Measurements from ENCODE around the gene ITPR3.
"Not testable (repeated sequence)": the region's sequence is repeated elsewhere in the genome, so short reads cannot be mapped to it uniquely, and the experiment has no call there.

ITPR3 gene

DNA sequence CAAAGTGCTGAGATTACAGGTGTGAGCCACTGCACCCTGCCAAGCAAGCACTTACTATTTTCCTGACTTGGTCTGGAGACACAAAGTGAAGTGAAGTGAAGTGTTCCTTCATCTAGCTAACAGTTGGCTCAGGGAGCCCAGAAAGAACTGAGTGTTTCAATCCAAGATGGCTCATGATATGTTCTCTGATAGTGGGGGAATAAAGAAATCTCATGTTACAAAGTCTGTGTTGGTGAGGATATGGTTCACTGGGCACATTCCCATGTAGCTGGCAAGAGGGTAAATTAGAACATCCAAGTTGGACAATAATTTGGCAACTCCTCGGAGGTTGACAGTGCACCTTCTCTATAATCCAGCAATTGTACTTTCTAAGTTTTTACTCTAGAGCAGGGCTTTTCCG, 5.0 kb upstream of the ITPR3 start:
- no peak for DNase-seq

- DNase-seq, result no peak
Measured at GRCh38 chr6:33616913-33617312, 4.2 kb upstream of the ITPR3 start.

DNA sequence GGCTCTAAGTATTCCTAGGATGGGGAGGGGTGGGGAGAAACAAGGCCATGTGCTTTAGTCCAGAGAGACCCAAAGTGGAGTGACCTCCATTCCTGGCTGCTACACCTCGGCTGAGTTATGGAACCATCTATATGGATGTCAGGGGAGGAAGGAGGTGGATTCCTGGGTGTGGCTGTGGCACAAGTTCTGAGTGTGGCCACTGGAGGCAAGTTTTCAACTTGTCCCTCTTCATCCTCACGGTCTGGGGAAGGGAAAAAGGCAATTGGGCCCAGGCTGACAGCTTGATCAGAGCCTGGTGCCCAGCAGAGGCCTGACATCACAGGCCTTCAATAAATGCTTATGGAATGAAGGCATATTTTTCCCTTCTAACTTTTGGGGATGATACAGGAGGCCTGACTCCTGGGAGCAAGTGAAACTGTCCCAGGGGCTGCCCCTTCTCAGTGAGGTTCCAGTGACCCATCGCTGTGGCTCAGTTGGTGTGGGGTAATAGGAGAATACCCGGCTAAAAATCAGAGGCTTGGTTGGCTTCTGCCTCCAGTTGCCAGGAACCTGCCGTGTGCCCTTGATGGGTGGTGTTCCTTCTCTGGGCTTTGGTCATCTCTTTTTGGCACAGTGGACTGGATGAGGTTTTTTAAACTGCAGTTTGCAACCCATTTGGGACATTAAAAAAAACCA, 1.8 kb upstream of the ITPR3 start:
- no peak for DNase-seq

DNA sequence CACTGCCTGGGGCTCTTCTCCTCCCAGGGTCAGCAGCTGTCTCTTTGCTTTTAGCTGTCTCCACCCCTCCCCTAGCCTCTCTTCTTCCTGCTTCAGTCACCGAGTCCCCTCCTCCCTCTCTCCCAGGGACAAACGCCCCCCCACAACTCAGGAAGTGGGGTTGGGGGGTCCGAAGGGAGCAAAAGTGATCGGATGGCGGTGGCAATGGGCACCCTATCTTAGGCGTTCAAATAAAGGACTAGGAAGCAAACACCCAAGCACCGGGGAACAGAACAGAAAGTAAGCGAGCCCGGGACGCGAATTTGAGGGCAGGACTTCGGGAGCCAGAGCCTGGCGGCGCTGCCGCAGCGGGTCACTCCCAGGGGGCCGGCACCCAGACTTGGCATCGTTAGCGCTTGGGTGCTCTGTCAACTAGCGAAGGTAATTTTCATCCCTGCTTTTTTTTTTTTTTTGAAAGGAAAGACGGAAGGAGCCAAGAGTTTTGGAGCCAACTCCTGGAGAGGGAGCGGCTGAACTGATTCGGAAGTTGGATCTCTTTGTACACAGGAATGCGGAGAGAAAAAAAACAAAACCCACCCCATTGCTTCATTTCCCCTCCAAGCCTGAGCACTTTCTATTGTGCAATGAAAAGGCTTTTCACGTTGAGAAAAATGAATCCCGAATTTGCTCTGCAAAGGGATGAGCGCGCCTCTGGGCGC, 815 bp upstream of the ITPR3 start:
- peak; percentile 58 to 59 for DNase-seq

GRCh38 chr6:33621711-33622388, 728 bp downstream of the ITPR3 start:
- peak; percentile 62 to 63 for DNase-seq

GRCh38 chr6:33622456-33623431, 1.6 kb downstream of the ITPR3 start:
- peak in 1 of 2 experiments; percentile 32 for DNase-seq

DNA sequence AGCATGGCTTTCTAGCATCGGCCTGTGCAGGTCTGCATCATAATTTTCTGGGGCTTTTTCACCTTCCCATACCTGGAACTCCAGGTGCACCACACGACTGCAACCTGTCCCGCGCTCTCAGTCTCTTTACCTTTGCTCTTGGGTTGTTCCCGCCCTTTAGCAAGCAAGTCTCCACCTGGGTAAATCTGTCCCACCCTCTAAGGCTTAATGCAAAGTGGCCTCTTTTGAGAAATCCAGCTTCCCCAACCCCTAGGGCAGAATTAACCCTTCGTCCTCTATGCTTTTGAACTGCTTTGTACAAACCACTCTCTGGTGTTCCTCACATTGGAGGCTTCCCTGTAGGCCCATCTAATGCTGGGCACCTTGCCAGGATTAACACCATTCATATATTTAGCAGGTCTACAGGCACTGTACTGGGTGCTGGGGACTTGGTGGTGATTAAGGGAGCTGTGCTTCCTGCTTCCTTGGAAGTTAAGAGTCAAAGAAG, 2.8 kb downstream of the ITPR3 start:
- DNase-seq, result no peak

DNA sequence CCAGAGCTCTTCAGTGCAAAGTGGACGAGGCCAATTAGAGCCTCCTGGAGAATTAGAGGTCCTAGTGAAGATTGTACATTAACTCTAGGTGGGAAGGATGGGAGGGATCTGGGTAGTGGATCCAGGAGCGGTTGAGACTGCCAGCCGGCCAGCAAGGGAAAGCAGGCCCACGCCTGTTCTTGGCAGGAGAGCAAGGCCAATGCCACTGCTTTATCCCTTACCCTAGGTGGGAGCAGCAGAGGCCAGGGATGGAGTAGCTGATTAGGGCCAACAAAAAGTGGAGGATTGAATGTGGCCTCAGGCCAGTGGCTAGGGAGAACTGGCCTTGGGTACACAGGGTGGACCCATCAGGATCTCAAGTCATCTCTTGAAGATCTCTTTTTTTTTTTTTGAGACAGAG, 3.7 kb downstream of the ITPR3 start:
- DNase-seq, result no peak

DNA sequence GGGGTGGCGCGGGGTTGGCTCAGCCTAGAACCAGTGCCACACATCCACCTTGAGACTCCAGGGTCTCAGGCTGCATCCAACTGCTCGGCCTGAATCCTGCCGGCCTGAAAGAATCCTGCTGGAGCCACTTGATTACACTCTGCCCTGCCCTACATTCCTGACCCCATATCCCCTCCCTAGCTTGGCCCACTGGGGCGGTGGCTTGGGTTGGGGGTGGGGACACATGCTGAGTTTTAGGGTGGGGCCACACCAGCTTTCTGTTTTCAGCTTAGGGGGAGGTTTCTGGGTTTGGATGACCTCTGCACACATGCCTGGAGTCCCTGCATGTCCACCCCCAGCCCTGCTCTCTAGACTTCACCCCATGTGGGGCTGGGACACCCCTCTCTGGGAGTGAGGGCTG, 6.8 kb downstream of the ITPR3 start:
- no peak for DNase-seq

- DNase-seq, result no peak
Measured at GRCh38 chr6:33628401-33628964, 7.4 kb downstream of the ITPR3 start.

DNA sequence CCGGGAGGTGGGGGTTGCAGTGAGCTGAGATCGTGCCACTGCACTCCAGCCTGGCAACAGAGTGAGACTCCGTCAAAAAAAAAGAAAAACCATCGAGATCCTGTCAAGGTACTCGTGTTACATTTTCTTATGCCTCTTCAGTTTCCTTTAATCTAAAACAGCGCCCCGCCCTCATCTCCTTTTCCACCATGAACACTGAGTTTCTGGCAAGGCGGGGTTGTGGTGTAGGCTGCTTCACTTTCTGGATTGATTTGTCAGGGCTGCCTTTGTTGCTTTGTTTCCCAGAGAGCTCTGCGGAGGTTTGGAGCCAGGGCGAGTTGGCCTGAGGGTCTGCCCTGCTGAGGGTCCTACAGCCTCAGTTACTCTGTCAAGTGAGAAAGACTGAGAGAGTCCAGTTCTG, 8.9 kb downstream of the ITPR3 start:
- DNase-seq, result no peak

DNA sequence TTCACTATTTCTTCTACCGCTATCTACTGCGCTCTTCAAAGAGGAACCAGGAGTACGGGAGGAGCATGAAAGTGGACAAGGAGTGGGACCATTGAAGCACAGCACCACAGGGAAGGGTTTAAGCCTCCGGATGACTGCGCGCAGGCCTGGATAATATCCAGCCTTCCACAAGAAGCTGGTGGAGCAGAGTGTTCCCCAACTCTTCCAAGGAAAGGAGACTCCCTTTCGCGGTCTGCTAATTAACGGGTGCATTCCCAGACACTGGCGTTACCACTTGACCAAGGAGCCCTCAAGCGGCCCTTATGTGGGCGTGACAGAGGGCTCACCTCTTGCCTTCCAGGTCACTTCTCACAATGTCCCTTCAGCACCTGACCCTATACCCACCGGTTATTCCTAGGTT, 10.4 kb downstream of the ITPR3 start:
- not testable (repeated sequence) for DNase-seq

- no peak for DNase-seq
Measured at GRCh38 chr6:33631971-33632557, 10.9 kb downstream of the ITPR3 start.

DNA sequence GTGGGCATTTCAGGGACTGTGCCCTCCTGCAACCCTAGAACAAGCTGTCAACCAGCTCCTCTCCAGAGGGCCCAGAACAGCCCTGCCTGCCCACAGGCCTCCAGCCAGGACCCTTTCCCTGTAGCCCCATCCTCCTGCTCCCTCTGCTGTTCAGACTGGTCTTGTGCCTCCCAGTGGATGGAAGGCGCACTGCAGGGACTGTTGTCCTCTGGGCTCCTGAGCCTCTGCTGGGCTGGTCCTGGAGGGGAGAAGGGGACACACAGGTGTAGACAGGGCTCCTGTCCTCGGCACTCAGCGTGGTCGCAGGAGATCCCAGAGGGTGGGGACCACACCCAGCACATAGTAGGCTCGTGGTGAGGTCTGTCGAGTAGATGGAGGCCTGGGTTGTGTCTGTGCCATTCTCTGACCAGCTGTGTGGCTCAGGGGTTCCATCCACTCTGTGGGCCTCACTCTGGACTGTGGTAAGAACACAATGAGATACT, 11.5 kb downstream of the ITPR3 start:
- DNase-seq, result peak; percentile 77 to 79

DNA sequence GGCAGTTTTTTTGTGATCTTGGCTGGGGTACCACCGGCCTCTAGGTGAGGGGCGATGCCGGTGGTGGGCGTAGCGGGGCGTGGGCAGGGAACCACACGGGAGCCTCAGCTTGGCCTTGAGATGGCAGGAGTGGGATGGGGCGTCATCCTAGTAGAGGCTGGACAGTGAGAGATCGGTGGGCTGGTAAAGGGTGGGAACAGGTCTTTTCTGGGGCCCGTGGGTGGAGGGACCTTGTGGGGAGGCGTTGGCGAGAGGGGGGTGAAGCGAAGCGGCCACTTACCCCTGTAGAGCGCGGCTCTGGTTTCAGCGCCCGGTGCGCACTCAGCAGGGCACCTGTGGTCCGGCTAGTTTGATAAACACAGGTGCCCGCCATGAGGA, 12.0 kb downstream of the ITPR3 start:
- no peak for DNase-seq

GRCh38 chr6:33633462-33634158, 12.5 kb downstream of the ITPR3 start:
- peak; percentile 71 to 76 for DNase-seq

GRCh38 chr6:33634161-33634727, 13.1 kb downstream of the ITPR3 start:
- DNase-seq, result no peak

DNA sequence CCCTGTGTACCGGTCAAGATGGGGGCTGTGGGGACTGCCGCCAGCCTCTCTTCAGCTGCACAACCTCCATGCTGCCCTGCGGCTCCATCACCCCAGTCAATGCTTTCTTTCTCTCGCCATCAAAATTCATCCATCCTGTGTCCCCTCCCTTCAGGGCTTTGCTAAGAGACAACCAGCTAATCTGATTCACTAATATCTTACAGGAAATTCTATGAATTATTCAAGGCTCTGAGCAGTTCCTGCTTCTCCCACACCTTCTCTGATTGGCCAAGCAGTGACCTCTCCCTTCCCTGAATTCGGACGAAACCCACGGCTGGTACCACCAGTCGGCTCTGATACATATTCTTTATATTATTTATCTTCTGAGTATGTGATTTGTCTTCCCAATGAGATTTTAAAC, 13.8 kb downstream of the ITPR3 start:
- no peak for DNase-seq

DNA sequence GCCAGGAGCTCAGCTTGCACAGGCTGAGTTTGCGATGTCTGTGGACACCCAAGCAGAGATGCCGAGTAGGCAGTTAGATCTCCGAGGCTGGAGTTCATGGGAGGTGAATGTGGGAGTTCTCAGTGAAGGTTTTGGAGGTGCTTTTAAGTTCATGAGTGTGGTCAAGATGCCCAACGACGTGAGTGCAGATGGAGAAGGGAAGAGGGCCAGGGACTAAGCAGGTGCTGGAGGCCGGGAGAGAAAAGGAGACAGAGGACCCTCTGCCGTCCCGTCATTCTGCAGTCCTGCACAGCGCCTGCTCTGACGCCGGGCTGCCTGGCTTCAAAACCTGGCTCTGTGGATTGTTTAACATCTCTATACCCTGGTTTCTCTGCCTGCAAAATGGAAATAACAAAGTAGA, 15.5 kb downstream of the ITPR3 start:
- no peak for DNase-seq

- no peak for DNase-seq
Measured at GRCh38 chr6:33638556-33638955, 17.4 kb downstream of the ITPR3 start.

DNA sequence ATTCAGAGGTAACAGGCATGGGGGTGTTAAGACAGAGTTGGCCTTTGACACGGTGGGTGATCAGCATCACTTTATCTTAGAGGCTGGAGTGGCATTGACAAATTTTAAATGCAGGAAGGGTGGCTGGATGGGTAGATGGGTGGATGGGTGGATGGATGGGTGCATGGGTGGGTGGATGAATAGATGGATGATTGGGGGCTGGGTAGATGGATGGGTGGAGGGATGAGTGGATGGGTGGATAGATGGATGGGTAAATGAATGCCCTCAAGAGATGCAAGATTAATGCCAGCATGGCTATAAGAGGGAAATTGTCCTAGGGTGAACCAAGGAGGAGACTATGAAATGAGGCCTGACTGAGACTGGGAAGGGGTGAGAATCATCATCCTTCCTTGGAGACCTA, 18.4 kb downstream of the ITPR3 start:
- no peak for DNase-seq
